NB4 (cell line): ENCODE data around the gene IGFL4.

Experiments used
- MYC ChIP-seq: IDR thresholded peaks from 2 replicates; pipeline ENCODE4 v1.6.1; 2011; ENCODE audit warnings: low read depth, low read length
- POLR2A ChIP-seq: IDR thresholded peaks from 2 replicates; pipeline ENCODE4 v1.6.1; 2011; ENCODE audit warnings: mild to moderate bottlenecking; ENCODE audit not compliant: insufficient read length; ENCODE audit errors: extremely low read depth
- TF ChIP-seq, protein P1 (sequence below): IDR thresholded peaks from one replicate; pipeline ENCODE4 v1.5.1; 2012; ENCODE audit warnings: low read depth, low read length
- TF ChIP-seq, protein P2 (sequence below): IDR thresholded peaks from 2 replicates; pipeline ENCODE4 v1.6.1; 2011; ENCODE audit warnings: low read depth, low read length

DNA sequence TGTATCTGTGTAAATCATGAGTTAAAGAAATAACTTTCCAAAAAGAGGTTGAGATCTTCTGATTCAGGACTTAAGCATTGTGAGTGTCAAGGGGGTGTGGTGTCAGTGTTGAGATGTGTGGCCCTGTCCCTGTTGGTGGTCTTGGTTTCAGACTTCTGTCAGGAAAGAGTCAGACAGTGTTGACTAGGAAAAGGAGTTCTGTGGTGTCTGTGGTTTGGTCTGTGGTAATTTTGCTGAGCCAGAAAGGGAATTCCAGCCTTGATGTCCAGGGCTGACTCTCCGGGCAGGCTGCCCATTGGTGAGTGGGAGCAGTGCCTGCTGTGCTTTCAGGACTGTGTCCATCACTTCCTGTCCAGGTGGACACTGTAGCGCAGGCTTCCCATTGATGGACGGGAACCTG is 39.8 kb upstream of the IGFL4 start:
- TF ChIP-seq, protein P1, sequence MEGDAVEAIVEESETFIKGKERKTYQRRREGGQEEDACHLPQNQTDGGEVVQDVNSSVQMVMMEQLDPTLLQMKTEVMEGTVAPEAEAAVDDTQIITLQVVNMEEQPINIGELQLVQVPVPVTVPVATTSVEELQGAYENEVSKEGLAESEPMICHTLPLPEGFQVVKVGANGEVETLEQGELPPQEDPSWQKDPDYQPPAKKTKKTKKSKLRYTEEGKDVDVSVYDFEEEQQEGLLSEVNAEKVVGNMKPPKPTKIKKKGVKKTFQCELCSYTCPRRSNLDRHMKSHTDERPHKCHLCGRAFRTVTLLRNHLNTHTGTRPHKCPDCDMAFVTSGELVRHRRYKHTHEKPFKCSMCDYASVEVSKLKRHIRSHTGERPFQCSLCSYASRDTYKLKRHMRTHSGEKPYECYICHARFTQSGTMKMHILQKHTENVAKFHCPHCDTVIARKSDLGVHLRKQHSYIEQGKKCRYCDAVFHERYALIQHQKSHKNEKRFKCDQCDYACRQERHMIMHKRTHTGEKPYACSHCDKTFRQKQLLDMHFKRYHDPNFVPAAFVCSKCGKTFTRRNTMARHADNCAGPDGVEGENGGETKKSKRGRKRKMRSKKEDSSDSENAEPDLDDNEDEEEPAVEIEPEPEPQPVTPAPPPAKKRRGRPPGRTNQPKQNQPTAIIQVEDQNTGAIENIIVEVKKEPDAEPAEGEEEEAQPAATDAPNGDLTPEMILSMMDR = no peak
- no peak for TF ChIP-seq POLR2A
- TF ChIP-seq, protein P2, sequence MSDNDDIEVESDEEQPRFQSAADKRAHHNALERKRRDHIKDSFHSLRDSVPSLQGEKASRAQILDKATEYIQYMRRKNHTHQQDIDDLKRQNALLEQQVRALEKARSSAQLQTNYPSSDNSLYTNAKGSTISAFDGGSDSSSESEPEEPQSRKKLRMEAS = no peak
- TF ChIP-seq MYC = no peak
